Islet precursor cell (in vitro differentiated cells): Measurements from ENCODE around the gene RAI1.

Experiments used
- DNase-seq: peaks from one replicate; pipeline ENCODE4 v3.0.0-alpha.2; 2018

The RAI1 gene

GRCh38 chr17:17852930-17853329 is 171.7 kb downstream of the RAI1 start:
- no peak for DNase-seq

- DNase-seq = no peak
Observed at GRCh38 chr17:17853811-17854447, 172.7 kb downstream of the RAI1 start.

GRCh38 chr17:17855976-17856375 is 174.7 kb downstream of the RAI1 start:
- no peak for DNase-seq

- DNase-seq = no peak
Observed at GRCh38 chr17:17856386-17856785, 175.1 kb downstream of the RAI1 start.

GRCh38 chr17:17857496-17857895 is 176.2 kb downstream of the RAI1 start:
- DNase-seq = no peak

- DNase-seq = peak; percentile 88
Observed at GRCh38 chr17:17859909-17860765, 178.9 kb downstream of the RAI1 start.

GRCh38 chr17:17860766-17861107 is 179.5 kb downstream of the RAI1 start:
- no peak for DNase-seq
